GM11168 (cell line): ENCODE measurements around the gene HIF3A.
"Not testable (repeated sequence)": the region's sequence is repeated elsewhere in the genome, so short reads cannot be mapped to it uniquely, and the experiment has no call there.

Source experiments
- in situ Hi-C: fragments of 300-500 bp; cut with MboI; formaldehyde crosslinking; loops from one replicate; pipeline ENCODE4 v1.12.0; 2022; ENCODE audit warnings: low sequenced_read_pairs; ENCODE audit not compliant: unreplicated experiment

Gene HIF3A

DNA sequence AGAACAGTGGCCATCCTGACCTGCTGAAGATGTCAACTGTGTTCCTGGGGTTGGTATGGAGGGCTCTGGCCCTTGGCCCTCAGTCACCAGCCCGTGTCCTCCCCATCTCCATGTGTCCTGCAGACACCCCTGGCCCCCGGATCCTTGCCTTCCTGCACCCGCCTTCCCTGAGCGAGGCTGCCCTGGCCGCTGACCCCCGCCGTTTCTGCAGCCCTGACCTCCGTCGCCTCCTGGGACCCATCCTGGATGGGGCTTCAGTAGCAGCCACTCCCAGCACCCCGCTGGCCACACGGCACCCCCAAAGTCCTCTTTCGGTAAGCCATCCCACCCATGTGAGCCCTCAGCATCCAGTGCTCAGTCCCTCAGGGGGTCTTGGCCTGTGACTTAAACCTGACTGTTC is 24.8 kb downstream of the HIF3A start:
- in situ Hi-C loops: no loop called here

GRCh38 chr19:46323227-46323626 is 26.4 kb downstream of the HIF3A start:
- in situ Hi-C loops: not testable (repeated sequence)

DNA sequence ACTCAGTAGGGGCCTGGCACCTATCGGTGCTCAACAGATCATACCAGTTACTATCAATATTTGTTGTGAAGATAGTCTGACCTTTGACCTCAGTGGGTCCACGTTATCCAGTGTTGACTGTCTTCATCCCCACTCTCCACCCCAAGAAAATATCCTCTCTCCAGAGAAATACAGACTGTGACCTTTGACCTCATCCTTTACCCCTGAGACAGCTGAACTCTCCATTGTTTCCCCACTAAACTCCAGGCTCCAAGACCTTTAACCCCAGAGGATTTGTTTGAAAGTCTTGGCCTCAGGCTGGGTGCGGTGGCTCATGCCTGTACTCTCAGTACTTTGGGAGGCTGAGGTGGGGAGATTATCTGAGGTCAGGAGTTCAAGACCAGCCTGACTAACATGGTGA is 27.4 kb downstream of the HIF3A start:
- in situ Hi-C loops: no loop called here

DNA sequence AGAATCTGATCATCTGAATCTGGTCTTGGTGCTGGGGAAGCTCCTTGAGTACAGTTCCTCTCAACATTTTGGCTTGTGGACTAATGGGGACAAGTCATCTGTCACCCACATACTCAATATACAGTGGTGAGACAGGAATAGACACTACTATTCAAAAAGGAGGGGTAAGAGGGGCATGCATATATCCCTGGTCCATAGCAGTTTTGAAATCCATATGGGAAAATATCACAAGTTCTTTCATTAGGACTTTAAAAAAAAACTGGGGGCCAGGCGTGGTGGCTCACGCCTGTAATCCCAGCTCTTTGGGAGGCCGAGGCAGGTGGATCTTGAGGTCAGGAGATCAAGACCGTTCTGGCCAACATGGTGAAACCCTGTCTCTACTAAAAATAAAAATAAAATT is 29.8 kb downstream of the HIF3A start:
- in situ Hi-C loops: no loop called here

DNA sequence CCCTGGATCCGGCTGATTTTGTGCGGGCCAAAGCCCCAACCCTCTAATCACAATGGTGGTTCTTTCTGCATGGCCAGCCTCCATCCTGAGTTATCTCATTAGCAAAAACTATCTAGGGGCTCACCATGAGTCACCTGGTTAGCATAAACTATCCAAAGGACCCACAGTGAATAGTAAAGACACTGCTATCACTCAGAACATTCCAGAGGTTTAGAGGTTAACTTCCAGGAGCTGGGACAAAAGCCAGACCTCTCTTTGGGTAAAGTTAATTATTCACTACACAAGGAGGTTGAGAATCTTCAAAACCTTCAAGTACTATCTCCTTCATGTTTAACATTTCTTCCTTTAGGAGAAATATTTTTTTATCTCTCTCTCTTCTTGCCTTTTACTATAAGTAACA is 31.2 kb downstream of the HIF3A start:
- in situ Hi-C loops: no loop called here

GRCh38 chr19:46330319-46330918 is 33.6 kb downstream of the HIF3A start:
- in situ Hi-C loops: no loop called here

- in situ Hi-C loops: no loop called here
Measured at GRCh38 chr19:46337487-46337886, 40.6 kb downstream of the HIF3A start.

DNA sequence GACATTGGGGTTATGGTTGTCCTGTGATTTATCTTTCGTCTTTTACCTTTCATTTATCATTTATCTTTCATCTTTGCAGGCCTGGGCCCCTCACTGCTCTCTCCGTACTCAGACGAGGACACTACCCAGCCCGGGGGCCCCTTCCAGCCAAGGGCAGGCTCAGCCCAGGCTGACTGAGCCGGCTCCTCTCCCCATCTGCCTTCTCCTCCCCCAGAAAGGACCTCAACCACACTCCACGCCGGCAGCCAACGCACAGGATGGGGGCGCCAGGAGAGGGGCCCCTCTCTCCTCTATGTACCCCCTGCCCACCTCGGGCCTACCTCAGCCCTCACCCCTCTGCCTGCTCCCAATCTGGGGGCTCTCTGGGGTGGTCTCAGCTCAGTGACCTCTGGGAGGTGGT is 42.6 kb downstream of the HIF3A start:
- in situ Hi-C loops: no loop called here

- in situ Hi-C loops: no loop called here
Measured at GRCh38 chr19:46340051-46340659, 43.3 kb downstream of the HIF3A start.

- in situ Hi-C loops: no loop called here
Measured at GRCh38 chr19:46341937-46342336, 45.1 kb downstream of the HIF3A start.

GRCh38 chr19:46344363-46344762 is 47.5 kb downstream of the HIF3A start:
- in situ Hi-C loops: no loop called here

DNA sequence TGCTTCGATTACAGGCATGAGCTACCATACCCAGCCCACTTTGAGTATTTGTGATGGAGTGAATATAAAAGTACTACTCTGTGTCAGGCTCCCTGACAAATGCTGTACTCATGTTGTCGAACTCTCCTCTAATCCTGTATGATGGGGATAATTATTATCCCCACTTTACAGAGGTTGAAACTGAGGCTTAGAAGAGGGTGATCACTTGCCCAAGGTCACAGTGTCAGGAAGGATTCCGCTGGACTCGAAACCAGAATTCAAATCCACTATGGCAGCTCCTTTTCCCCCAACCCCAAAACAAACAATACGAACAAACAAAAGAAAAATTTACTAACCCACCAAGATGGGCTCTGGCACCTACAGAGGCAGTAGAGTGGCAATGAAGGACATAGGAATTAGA is 48.3 kb downstream of the HIF3A start:
- in situ Hi-C loops: no loop called here

DNA sequence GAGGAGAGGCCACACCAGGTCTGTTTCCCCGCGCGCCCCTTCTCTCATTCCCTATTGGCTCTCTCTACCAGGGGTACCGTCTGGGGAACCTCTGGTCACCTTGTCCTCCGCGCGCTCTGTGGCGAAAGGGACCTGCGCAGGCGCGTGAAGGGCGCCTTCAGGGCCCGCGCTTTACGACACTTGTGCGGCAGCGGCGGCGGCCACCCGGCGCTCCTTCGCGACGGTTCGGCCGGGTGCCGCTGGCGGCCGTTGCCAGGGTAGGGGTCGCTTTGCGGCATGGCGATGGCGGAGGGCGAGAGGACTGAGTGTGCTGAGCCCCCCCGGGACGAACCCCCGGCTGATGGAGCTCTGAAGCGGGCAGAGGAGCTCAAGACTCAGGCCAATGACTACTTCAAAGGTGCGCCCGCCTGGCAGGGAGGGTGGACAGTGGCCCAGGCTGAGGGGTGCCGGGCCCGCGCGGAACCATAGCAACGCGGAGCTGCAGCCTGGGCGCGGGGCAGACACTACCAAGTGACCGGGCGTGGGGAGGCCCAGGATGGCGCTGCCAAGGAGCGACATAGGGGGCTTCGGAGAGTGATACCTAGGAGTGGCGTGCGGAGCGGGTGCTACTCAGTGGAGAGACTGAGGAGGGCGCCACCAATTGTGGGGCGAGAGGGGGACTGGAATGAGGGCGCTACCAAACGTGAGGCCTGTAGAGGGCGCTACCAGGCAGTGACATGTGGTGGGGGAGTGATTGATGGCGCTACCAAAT is 50.2 kb downstream of the HIF3A start, which contains the start of gene PPP5C:
PPP5C (plus strand) TSS at position 267 of the 751 bp plus-strand sequence; CDS start at position 277, 10 bp downstream.
- in situ Hi-C loops: no loop called here

DNA sequence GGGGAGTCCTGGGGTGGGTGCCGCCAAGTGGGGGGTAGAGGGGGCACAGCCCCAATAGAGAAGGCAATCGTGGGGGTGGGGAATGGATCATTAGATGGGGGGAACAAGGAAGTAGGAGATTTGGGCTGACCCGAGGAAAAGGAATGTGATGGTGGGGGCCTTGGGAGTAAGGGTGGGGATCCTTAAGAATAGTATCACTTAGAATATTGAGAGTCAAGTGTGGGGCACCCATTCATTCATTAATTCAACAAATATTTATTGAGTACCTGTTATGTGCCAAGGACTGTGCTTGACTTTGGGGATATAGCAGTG is 50.7 kb downstream of the HIF3A start:
- in situ Hi-C loops: no loop called here

DNA sequence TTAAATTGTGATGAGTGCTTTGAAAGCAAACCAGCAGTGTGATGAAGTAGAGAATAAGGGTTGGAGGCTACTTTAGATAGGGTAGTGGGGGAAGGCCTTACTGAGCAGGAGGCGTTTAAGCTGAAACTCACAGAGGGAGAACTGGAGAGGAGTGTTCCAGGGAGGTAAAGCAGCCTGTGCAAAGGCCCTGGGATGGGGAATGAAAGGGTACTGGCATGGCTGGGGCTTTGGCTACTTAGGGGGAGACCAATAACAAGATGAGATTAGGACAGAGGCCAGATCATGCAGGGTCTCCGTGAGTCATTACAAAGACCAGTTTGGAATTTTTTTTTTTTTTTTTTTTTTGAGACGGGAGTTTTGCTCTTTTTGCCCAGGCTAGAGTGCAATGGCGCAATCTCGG is 51.1 kb downstream of the HIF3A start:
- in situ Hi-C loops: no loop called here

- in situ Hi-C loops: no loop called here
Measured at GRCh38 chr19:46349311-46349993, 52.6 kb downstream of the HIF3A start.

DNA sequence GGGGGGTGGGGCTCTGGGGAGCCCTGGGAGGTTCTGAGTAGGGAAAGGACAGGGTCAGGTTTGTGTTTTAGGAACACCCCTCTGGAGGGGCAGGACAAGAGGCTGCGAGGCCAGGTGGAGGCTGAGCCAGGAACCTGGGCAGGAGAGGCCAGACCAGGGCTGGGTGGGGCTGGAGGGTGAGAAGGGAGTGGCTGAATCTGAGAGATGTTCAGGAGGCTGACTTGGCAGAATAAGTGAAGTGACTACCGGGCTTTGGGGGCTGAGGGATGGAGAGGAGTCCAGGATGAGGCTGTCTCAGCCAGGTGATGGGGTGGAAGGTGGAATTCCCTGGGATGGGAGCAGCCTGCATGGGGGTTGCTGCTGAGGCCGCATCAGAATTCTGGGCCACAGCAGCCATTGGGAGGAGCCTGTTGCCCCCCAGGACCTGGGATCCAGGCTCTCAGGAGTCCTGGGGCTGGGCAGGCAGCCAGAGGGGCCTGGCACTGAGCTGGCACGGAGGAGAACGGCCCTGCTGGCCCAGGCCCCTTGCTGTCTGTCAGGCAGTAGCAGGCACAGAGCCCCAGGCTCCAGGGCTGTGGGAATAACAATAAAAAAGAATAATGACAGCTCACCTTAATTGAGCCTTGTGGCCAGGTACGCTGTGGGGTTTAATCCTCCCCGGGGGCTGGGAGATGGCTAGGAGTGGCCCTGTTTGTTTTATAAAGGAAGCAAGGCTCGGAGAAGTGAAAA is 53.4 kb downstream of the HIF3A start:
- in situ Hi-C loops: no loop called here

DNA sequence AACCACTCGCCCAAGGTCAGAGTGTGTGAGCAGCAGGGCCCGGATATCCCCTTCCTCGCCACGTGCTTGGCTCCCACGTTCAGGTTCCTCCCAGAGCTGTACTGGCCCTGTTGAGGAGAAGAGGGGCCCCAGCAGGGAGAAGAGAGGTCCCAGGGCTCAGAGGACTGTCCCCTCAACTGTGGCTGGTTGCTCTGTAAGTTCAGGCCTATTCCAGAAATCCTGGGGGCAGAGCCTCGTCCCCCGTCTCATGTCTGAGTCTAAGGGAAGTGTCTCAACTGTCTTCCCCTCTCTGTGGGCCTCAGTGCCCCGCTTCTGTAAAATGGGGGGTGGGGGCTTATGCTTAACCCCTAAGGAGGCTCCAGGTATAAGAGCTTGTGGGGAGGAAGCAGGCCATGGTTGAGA is 53.9 kb downstream of the HIF3A start:
- in situ Hi-C loops: no loop called here

DNA sequence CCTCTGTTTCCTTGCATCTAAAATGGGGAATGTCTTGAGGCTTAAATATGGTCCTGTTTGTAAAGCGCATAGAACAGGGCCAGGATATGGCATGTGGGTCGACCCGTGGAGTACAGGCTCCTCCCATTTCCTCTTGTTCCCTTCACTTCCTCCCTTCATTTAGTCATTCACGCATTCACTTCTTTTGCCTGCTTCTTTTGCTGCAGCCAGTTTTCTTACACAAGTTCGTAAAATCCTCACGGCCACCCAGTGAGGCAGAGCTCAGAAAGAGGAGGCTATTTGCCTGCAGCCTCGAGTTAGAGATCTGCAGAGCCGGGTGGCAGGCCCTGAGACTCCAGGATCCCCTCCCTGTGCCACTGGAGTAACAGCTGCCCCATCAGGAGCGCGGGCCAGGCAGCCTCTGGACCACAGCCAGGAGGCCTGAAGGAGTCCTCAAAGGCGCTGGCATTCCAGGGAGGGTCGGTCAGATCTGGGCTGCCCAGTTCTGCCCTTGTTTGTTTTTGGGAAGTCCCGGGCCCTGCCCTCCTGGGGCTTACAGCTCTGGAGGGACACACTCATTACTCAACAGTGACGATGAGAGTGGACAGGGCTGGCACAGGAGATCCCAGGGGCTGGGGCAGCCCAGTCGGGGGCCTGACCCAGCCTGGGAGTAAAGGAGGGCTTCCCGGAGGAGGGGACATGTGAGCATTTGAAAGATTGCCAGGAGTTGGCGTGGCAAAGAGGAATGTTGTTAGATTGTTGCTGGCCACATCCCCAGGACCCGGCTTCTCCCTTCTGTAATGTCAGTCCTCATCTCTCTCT is 54.6 kb downstream of the HIF3A start:
- in situ Hi-C loops: no loop called here
